ENCODE results near the gene SLC25A42. TPM values are rescaled to one million over a fixed set of nuclear protein-coding genes. Genes with fewer than 3 reads are reported as not detected.
"Not testable (repeated sequence)": the region's sequence is repeated elsewhere in the genome, so short reads cannot be mapped to it uniquely, and the experiment has no call there.

The SLC25A42 gene
- total and polyA plus RNA-seq, 3 donors from 2014 or later, result 14.0 to 14.7 (median 14.3) TPM

- intact Hi-C loops (cut with DNase I; ENCODE audit: low total_unique reads), result no loop called here
- no peaks in the 10 kb centered on the region for H3K4me1 ChIP-seq
- H3K4me3 ChIP-seq, result no peak overlapping the region
- H3K36me3 ChIP-seq (ENCODE audit: low read depth, missing control alignments), result no peaks in the 10 kb centered on the region
- H3K9me3 ChIP-seq, result no peaks in the 10 kb centered on the region
- 84 to 85% methylated on average over 15 to 18 of the region's 18 CpGs for WGBS, 2 donors
- no peak for DNase-seq
- H3K27me3 ChIP-seq, result no peaks in the 10 kb centered on the region
- TF ChIP-seq CTCF (IDR thresholded peaks at IDR 0.05), result no peak
- TF ChIP-seq POLR2A (IDR thresholded peaks at IDR 0.05), result no peak
- no peak overlapping the region for H3K27ac ChIP-seq
Observed at GRCh38 chr19:19098703-19099632, 35.2 kb downstream of the SLC25A42 start.

GRCh38 chr19:19101540-19101939, 37.7 kb downstream of the SLC25A42 start:
- Histone ChIP-seq H3K27me3 (no peaks in the 10 kb centered on the region), H3K27ac (no peak overlapping the region), H3K9me3 (no peaks in the 10 kb centered on the region), H3K4me1 (no peaks in the 10 kb centered on the region), H3K4me3 (no peak overlapping the region), H3K36me3 (ENCODE audit: low read depth, missing control alignments) (no peaks in the 10 kb centered on the region)
- DNase-seq, result no peak
- 93 to 95% methylated on average over 4 to 8 of the region's 8 CpGs for WGBS, 2 donors
- intact Hi-C loops (cut with DNase I; ENCODE audit: low total_unique reads), result no loop called here
- TF ChIP-seq POLR2A (IDR thresholded peaks at IDR 0.05), result no peak
- no peak for TF ChIP-seq CTCF (IDR thresholded peaks at IDR 0.05)

GRCh38 chr19:19102566-19102965, 38.8 kb downstream of the SLC25A42 start:
- 90 to 100% methylated on average over 10 of the region's 10 CpGs for WGBS, 2 donors
- DNase-seq; H3K27me3 ChIP-seq; H3K27ac ChIP-seq; H3K4me3 ChIP-seq; H3K4me1 ChIP-seq; H3K36me3 ChIP-seq (ENCODE audit: low read depth, missing control alignments); intact Hi-C loops (cut with DNase I; ENCODE audit: low total_unique reads); H3K9me3 ChIP-seq: not testable (repeated sequence)

DNA sequence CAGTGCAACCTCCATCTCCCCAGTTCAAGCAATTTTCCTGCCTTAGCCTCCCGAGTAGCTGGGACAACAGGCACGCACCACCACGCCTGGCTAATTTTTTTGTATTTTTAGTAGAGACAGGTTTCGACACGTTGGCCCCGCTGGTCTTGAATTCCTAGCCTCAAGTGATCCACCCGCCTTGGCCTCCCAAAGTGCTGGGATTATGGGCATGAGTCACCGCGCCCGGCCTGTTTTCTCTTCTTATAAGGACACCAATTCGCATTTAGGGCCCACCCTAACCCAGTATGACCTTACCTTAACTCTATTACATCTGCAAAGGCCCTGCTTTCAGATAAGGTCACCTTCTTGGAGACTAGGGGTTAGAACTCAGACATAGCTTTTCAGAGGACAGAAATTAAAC, 39.4 kb downstream of the SLC25A42 start:
- DNase-seq, result no peak
- Histone ChIP-seq H3K27me3 (no peaks in the 10 kb centered on the region), H3K36me3 (ENCODE audit: low read depth, missing control alignments) (no peaks in the 10 kb centered on the region), H3K9me3 (no peaks in the 10 kb centered on the region), H3K4me3 (no peak overlapping the region), H3K27ac (no peak overlapping the region), H3K4me1 (no peaks in the 10 kb centered on the region)
- TF ChIP-seq POLR2A (IDR thresholded peaks at IDR 0.05), result no peak
- TF ChIP-seq CTCF (IDR thresholded peaks at IDR 0.05), result no peak
- intact Hi-C loops (cut with DNase I; ENCODE audit: low total_unique reads), result no loop called here
- WGBS, 2 donors, result 94% methylated on average over 11 of the region's 11 CpGs

DNA sequence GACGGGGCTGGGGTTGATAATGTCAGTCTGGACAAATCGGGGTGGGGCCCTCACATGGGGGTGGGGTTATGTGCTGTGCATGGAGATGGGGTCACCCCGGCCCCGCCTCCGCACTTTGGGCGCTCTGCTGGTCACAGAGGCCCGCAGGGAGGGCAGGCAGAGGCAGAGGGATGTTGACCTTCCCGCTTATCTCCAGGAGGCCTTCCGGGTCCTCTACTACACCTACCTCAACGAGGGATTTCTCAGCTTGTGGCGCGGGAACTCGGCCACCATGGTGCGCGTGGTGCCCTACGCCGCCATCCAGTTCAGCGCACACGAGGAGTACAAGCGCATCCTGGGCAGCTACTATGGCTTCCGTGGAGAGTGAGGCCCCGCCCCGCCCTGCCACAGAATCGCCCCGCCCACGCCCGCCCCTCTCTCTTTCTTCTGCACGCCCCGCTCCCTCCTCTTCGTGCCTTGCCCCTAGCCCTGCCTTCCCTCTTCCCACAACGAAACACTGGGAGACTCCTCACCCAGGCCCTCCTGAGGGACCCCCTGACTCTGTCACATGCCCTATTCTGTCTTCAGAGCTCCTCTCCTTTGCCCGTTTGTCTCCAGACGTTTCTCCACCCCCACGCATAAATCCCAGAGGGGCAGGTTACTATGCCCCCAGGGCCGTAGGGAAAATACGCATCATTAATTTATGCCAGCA, 41.7 kb downstream of the SLC25A42 start:
- intact Hi-C loops (cut with DNase I; ENCODE audit: low total_unique reads), result no loop called here
- H3K4me1 ChIP-seq, result peaks cover 9% of the 10 kb centered on the region
- no peak for TF ChIP-seq POLR2A (IDR thresholded peaks at IDR 0.05)
- TF ChIP-seq CTCF (IDR thresholded peaks at IDR 0.05), result no peak
- no peaks in the 10 kb centered on the region for H3K36me3 ChIP-seq (ENCODE audit: low read depth, missing control alignments)
- no peaks in the 10 kb centered on the region for H3K27me3 ChIP-seq
- no peaks in the 10 kb centered on the region for H3K9me3 ChIP-seq
- peak; percentile 72 for DNase-seq
- no peak overlapping the region for H3K27ac ChIP-seq
- WGBS, 2 donors, result 41 to 54% methylated on average over 12 to 27 of the region's 36 CpGs
- H3K4me3 ChIP-seq, result peak overlapping the region in 1 of 2 donors; percentile 38
